Measurements from ENCODE around the gene ACVR1.

The ACVR1 gene

GRCh38 chr2:157876066-157876785 lies at the start of gene ACVR1:
Gene ACVR1, minus strand, starts transcription at chr2:157876330. Its CDS starts 76,837 bp downstream, at chr2:157799493.
- DNase-seq (ENCODE audit: low spot score), result peak; percentile 95

GRCh38 chr2:157925071-157925470 lies 48.9 kb upstream of the ACVR1 start:
- DNase-seq (ENCODE audit: low spot score), result no peak

- no peak for DNase-seq (ENCODE audit: low spot score)
Measured at GRCh38 chr2:157923598-157924217, 47.6 kb upstream of the ACVR1 start.

- DNase-seq (ENCODE audit: low spot score), result no peak
Measured at GRCh38 chr2:157922815-157923214, 46.7 kb upstream of the ACVR1 start.

- no peak for DNase-seq (ENCODE audit: low spot score)
Measured at GRCh38 chr2:157922336-157922735, 46.2 kb upstream of the ACVR1 start.

GRCh38 chr2:157920736-157921135 lies 44.6 kb upstream of the ACVR1 start:
- DNase-seq (ENCODE audit: low spot score), result no peak

- DNase-seq (ENCODE audit: low spot score), result no peak
Measured at GRCh38 chr2:157919181-157919580, 43.1 kb upstream of the ACVR1 start.

- DNase-seq (ENCODE audit: low spot score), result no peak
Measured at GRCh38 chr2:157918319-157918718, 42.2 kb upstream of the ACVR1 start.

GRCh38 chr2:157911750-157912149 lies 35.6 kb upstream of the ACVR1 start:
- no peak for DNase-seq (ENCODE audit: low spot score)

- no peak for DNase-seq (ENCODE audit: low spot score)
Measured at GRCh38 chr2:157911246-157911645, 35.1 kb upstream of the ACVR1 start.

- DNase-seq (ENCODE audit: low spot score), result no peak
Measured at GRCh38 chr2:157905092-157905491, 29.0 kb upstream of the ACVR1 start.

- no peak for DNase-seq (ENCODE audit: low spot score)
Measured at GRCh38 chr2:157903626-157904025, 27.5 kb upstream of the ACVR1 start.

- DNase-seq (ENCODE audit: low spot score), result no peak
Measured at GRCh38 chr2:157903151-157903550, 27.0 kb upstream of the ACVR1 start.

GRCh38 chr2:157902692-157903091 lies 26.6 kb upstream of the ACVR1 start:
- no peak for DNase-seq (ENCODE audit: low spot score)

GRCh38 chr2:157901325-157901724 lies 25.2 kb upstream of the ACVR1 start:
- DNase-seq (ENCODE audit: low spot score), result no peak

- DNase-seq (ENCODE audit: low spot score), result no peak
Measured at GRCh38 chr2:157900684-157901083, 24.6 kb upstream of the ACVR1 start.

- no peak for DNase-seq (ENCODE audit: low spot score)
Measured at GRCh38 chr2:157900203-157900602, 24.1 kb upstream of the ACVR1 start.

- DNase-seq (ENCODE audit: low spot score), result no peak
Measured at GRCh38 chr2:157899125-157899839, 23.2 kb upstream of the ACVR1 start.

GRCh38 chr2:157898591-157898996 lies 22.5 kb upstream of the ACVR1 start:
- DNase-seq (ENCODE audit: low spot score), result peak; percentile 72

- DNase-seq (ENCODE audit: low spot score), result no peak
Measured at GRCh38 chr2:157897106-157897971, 21.2 kb upstream of the ACVR1 start.

GRCh38 chr2:157895531-157895930 lies 19.4 kb upstream of the ACVR1 start:
- DNase-seq (ENCODE audit: low spot score), result no peak

Measured in RKO (cell line).